Activated T-helper 17 cell treated with anti-CD3 and anti-CD28 coated beads, Interleukin-2, amount 50 U/mL, for 72 hours (primary cell): Measurements from ENCODE around the gene GNE. TPM values are rescaled to one million over a fixed set of nuclear protein-coding genes. Genes with fewer than 3 reads are reported as not detected.
"Not testable (repeated sequence)": the region's sequence is repeated elsewhere in the genome, so short reads cannot be mapped to it uniquely, and the experiment has no call there.

Experiments
- ATAC-seq: fragments of 150-1000 bp; cut with Tn5 transposase; replicated peaks from 2 replicates; pipeline ENCODE4 v1.10.0; 2021; ENCODE audit warnings: mild to moderate bottlenecking, moderate library complexity
- H3K27ac Mint-ChIP-seq: one replicate; pipeline ENCODE4 v1.8.0; 2022; ENCODE audit warnings: mixed read lengths
- H3K27me3 Mint-ChIP-seq: one replicate; pipeline ENCODE4 v1.8.0; 2022; ENCODE audit warnings: mixed read lengths
- H3K36me3 Mint-ChIP-seq: one replicate; pipeline ENCODE4 v1.8.0; 2022; ENCODE audit warnings: low read depth, mild to moderate bottlenecking, mixed read lengths
- H3K4me1 Mint-ChIP-seq: one replicate; pipeline ENCODE4 v1.8.0; 2022; ENCODE audit warnings: mixed read lengths
- H3K4me3 Mint-ChIP-seq: one replicate; pipeline ENCODE4 v1.8.0; 2022; ENCODE audit warnings: mild to moderate bottlenecking, mixed read lengths
- H3K9me3 Mint-ChIP-seq: one replicate; pipeline ENCODE4 v1.8.0; 2022; ENCODE audit warnings: mixed read lengths
- total RNA-seq, 2 donors: library from RNA; stranded (reverse); gene quantifications; one replicate each; pipeline ENCODE4 v1.2.3, GENCODE V29; 2022

GNE gene, protein sequence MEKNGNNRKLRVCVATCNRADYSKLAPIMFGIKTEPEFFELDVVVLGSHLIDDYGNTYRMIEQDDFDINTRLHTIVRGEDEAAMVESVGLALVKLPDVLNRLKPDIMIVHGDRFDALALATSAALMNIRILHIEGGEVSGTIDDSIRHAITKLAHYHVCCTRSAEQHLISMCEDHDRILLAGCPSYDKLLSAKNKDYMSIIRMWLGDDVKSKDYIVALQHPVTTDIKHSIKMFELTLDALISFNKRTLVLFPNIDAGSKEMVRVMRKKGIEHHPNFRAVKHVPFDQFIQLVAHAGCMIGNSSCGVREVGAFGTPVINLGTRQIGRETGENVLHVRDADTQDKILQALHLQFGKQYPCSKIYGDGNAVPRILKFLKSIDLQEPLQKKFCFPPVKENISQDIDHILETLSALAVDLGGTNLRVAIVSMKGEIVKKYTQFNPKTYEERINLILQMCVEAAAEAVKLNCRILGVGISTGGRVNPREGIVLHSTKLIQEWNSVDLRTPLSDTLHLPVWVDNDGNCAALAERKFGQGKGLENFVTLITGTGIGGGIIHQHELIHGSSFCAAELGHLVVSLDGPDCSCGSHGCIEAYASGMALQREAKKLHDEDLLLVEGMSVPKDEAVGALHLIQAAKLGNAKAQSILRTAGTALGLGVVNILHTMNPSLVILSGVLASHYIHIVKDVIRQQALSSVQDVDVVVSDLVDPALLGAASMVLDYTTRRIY
- total RNA-seq: 10 to 100 TPM; 19.3 to 19.6 TPM

DNA sequence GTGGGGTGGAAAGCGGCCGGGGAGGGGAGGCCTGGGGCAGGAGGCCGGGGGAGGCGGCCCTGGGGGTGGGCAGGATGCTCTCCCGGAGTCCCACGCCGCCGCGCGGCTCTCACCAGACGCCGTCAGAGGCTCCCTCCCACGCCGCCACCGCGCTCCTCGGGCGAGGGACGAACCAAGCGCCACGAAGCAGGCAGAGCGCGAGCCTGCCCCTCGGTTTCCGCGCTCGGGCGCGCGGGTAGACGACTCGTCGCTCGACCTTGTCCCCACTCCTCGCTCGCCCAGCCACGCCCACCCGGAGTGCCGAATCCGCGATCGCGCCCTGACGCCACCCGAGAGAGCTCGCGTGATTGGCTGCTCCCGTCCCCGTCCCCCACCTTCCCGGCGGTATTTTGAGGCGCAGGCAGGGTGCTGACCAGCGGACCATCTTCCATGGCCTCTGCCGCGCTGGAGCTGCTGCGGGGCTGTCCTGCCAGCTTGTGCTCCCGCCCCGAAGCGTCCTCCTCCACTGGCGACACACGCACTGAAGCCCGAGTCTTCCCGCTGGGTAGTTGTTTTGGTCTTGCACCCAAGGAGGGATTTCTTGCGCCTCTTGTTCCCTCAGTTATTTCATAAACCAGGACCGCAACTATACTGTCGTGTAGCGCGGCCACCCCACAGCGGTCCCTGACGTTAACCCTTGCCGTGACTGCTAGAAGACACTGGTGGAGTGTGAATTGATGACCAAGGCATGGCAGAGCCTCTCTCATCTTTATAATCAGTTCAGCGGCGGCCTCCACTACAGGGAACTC lies at the start of gene GNE:
Gene GNE (minus strand): TSS at position 241 of the 788 bp plus-strand sequence. CDS start 9,093 bp downstream, outside the sequence.
- H3K27me3 Mint-ChIP-seq: no peaks in the 10 kb centered on the region
- H3K4me1 Mint-ChIP-seq: no peaks in the 10 kb centered on the region
- no peaks in the 10 kb centered on the region for H3K9me3 Mint-ChIP-seq
- no peaks in the 10 kb centered on the region for H3K36me3 Mint-ChIP-seq
- peak within 1 kb of the TSS; percentile 98 for H3K4me3 Mint-ChIP-seq
- ATAC-seq: peak; percentile 91
- peak within 1 kb of the TSS; percentile 90 for H3K27ac Mint-ChIP-seq

DNA sequence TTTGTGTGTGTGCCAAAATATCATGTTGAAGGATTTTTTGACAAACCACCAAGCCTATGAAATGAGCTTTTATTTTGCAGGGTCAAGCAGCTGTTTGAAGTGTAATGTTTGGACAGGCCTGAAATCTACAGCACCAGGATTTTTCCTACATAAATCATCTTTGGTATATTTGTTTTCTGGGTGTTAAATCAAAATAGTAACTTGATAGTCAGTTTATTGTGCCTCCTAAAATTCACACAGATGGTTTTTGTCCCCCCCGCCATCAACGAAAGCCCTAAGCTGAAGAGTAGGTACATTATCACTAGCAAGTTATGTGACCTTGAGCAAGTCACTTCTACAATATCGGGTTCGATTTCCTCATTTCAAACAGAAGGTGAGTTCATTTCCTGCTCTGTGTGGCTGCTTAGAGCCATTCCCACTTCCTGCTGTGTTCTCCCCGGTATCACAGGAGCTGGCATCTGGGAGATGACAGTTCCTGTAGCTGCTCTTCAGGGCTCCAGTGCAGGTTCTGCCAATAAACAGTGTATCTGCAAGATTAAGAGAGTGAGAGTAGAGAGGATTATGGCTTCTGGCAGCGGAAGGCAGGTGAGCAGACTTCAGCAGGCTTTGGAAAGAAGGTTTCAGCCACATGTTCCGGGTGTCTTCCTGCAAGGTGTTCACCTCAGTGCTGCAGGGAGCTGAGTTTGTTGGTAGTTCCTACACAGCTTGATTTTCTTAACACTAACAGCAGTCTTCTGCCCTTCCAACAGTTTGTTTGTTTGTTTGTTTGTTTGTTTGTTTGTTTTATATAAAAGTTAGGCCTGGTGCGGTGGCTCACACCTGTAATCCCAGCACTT lies 48.4 kb upstream of the GNE start:
- peak; percentile 68 for ATAC-seq
- no peaks in the 10 kb centered on the region for H3K27me3 Mint-ChIP-seq
- peak overlapping the region; percentile 72 for H3K27ac Mint-ChIP-seq
- H3K36me3 Mint-ChIP-seq: no peaks in the 10 kb centered on the region
- H3K9me3 Mint-ChIP-seq: no peaks in the 10 kb centered on the region
- H3K4me1 Mint-ChIP-seq: peaks cover 6% of the 10 kb centered on the region
- H3K4me3 Mint-ChIP-seq: peak overlapping the region; percentile 27

DNA sequence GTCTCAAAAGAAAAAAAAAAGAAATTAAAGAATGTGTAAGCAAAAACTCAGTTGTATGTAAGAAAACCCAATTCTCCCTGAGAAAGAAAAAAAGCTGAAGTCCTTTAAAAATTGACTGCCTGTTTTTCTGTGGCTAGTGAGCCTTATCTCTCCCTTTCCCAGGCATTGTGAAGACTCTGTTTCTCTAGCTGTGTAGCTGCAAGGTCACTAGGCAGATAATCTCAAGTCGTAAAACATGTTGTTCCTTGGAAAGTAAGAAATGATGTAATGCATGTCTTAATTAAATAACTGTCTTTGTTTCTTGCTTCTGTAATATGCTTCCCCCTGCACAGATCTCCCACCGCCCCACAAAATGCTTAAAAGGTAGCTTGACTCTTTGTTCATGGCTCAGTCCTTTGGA lies 46.1 kb upstream of the GNE start:
- H3K27me3 Mint-ChIP-seq, H3K36me3 Mint-ChIP-seq, H3K27ac Mint-ChIP-seq: not testable (repeated sequence)

DNA sequence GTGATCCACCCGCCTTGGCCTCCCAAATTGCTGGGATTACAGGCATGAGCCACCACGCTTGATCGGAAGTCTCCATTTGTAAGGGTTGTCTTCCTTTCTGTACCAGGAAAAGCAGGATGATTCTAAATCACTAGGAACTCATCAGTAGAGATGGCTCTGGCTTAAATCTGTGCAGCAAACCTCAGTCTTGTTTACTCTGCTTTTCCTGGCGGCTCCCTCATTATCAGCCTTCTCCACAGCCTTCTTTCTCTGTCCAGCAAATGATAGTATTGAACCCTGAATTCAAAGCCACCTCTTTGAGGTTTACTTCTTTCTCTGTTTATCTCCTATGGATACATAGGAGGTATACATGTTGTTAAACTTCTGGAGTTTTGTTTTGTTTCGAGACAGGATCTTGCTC lies 43.0 kb upstream of the GNE start:
- ATAC-seq: no peak
- Mint-ChIP-seq H3K27ac (peak overlapping the region; percentile 33), H3K9me3 (no peaks in the 10 kb centered on the region), H3K4me3 (no peak overlapping the region), H3K27me3 (no peaks in the 10 kb centered on the region), H3K36me3 (no peaks in the 10 kb centered on the region), H3K4me1 (no peaks in the 10 kb centered on the region)

More for the DNA sequence above, 46.1 kb upstream of the GNE start:
- not testable (repeated sequence) for ATAC-seq, H3K4me3 Mint-ChIP-seq, H3K4me1 Mint-ChIP-seq, H3K9me3 Mint-ChIP-seq

DNA sequence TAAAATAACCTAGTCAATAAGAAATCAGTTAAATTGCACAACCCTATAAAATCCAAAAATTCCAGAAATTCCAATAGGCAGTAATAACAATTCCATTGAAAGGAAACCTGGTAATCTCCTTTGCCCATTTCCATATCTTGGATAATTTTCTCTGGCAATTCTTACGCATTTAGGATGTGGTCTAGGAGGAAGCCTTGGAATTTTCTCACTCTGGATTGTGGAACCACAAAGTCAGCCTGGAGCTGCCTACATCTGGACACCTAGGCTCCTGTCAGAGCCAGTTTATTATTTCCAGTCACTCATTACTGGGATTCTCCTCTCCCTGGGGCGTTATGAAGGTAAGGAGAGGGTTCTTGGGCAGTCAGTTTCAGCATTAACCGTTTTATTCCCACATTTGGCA lies 40.3 kb upstream of the GNE start:
- H3K27ac Mint-ChIP-seq: no peak overlapping the region
- ATAC-seq: no peak
- H3K4me1 Mint-ChIP-seq: no peaks in the 10 kb centered on the region
- H3K27me3 Mint-ChIP-seq: no peaks in the 10 kb centered on the region
- no peaks in the 10 kb centered on the region for H3K9me3 Mint-ChIP-seq
- no peak overlapping the region for H3K4me3 Mint-ChIP-seq
- H3K36me3 Mint-ChIP-seq: no peaks in the 10 kb centered on the region

DNA sequence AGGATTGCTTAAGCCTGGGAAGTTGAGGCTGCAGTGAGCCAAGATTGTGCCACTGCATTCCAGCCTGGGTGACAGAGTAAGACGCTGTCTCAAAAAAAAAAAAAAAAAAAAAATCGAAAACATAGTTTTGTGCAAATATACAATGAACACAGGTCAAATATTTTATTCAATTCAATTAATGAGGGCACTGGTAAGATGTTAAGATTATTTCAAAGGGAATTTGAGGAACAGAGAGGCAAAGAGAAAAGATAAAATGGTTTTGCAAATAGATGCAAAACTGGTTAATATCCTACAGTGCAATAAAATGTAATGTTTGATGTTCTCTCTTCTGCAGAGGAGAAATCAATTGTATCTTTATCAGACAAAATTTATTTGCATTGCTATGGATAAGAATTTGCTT lies 39.5 kb upstream of the GNE start:
- Mint-ChIP-seq H3K27ac (no peak overlapping the region), H3K9me3 (no peaks in the 10 kb centered on the region), H3K4me1 (no peaks in the 10 kb centered on the region)

DNA sequence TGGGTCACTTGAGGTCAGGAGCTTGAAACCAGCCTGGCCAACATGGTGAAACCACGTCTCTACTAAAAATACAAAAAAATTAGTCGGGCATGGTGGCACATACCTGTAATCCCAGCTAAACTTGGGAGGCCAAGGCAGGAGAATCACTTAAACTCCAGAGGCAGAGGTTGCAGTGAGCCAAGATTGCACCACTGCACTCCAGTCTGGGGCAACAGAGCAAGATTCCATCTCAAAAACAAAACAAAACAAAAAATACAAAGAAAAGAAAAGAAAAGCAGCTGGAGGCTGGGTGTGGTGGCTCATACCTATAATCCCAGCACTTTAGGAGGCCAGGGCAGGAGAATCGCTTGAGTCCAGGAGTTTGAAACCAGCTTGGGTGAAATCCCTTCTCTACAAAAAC lies 36.7 kb upstream of the GNE start:
- H3K4me3 Mint-ChIP-seq, H3K9me3 Mint-ChIP-seq, ATAC-seq, H3K36me3 Mint-ChIP-seq, H3K27me3 Mint-ChIP-seq, H3K27ac Mint-ChIP-seq, H3K4me1 Mint-ChIP-seq: not testable (repeated sequence)

More for the DNA sequence above, 39.5 kb upstream of the GNE start:
- Mint-ChIP-seq H3K36me3 (no peaks in the 10 kb centered on the region), H3K4me3 (no peak overlapping the region), H3K27me3 (no peaks in the 10 kb centered on the region)
- no peak for ATAC-seq

DNA sequence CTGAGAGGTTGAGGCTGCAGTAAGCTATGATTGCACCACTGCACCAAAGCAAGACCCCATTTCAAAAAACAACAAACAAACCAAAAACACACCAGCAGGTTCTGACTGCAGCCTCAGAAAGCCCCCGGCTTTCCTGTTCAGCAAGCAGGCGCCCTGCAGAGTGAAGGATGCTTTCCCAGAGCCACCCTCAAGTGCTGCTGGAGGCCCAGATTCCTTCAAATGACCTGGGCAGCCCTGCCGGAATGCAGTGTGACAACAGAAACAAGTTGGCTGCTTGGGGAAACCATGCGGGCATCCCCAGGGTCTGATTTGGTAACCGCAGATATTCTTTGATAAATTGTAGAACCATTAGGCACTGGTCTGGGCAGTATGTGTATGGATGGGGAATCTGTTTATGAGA lies 35.7 kb upstream of the GNE start:
- no peaks in the 10 kb centered on the region for H3K9me3 Mint-ChIP-seq
- H3K36me3 Mint-ChIP-seq: no peaks in the 10 kb centered on the region
- no peaks in the 10 kb centered on the region for H3K27me3 Mint-ChIP-seq
- H3K4me3 Mint-ChIP-seq: no peak overlapping the region
- H3K4me1 Mint-ChIP-seq: no peaks in the 10 kb centered on the region
- ATAC-seq: no peak
- H3K27ac Mint-ChIP-seq: no peak overlapping the region

DNA sequence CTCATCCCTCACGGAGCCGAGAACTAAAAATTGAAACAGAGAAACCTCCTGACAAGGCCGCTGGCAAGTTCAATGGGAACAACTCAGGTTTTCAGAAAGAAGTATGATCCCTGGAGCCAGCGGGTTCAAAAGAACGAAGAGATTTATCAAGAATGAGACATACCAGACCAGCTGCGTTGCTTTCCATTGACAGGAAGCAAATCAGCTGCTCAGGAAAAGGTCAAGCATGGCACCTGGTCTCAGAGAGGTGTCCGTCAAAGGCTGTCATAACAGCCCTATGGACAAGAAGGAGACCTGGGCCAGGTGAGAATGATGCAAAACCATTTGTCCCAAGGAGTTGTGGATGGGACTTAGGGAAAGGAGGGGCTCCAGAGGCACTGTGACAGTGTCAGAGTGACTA lies 34.9 kb upstream of the GNE start:
- Mint-ChIP-seq H3K4me1 (no peaks in the 10 kb centered on the region), H3K36me3 (no peaks in the 10 kb centered on the region), H3K4me3 (no peak overlapping the region), H3K27ac (no peak overlapping the region), H3K9me3 (no peaks in the 10 kb centered on the region), H3K27me3 (no peaks in the 10 kb centered on the region)
- ATAC-seq: no peak

DNA sequence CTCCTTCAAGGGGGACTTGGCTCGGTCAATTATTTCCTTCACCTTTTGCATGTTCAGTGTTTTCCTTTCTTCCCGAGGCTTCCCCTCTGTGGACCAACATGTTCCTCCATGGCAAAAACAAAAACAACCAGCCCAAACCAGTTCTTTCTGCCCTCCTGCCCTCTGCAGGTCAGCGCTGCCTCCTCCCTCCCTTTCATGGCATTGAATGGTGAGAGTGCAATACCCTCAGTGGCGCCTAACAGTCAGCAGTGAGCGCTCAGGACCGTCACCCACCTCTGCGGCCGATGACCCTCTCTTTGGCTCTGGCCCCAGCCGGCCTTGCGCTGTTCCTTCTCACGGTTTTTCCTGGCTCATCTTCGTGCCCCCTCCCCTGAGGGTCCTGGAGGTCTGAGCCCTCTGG lies 34.4 kb upstream of the GNE start:
- no peak for ATAC-seq
- Mint-ChIP-seq H3K27me3 (no peaks in the 10 kb centered on the region), H3K4me1 (no peaks in the 10 kb centered on the region), H3K27ac (no peak overlapping the region), H3K9me3 (no peaks in the 10 kb centered on the region), H3K36me3 (no peaks in the 10 kb centered on the region), H3K4me3 (no peak overlapping the region)

DNA sequence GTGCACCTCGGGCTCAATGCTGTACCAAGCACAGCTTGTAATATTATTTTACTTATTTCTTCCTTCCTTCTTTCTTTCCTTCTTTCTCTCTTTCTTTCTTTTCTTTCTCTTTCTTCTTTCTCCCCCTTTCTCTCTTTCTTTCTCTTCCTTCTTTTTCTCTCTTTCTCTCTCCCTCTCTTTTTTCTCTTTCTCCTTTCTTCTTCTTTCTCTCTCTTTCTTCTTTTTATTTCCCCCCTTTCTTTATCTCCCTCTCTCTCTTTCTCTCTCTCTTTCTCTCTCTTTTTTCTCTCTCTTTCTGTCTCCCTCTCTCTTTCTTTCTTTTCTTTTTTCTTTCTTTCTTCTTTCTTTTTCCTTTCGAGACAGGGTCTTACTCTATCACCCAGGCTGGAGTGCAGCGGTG lies 32.7 kb upstream of the GNE start:
- Mint-ChIP-seq H3K36me3 (no peaks in the 10 kb centered on the region), H3K27me3 (no peaks in the 10 kb centered on the region), H3K27ac (no peak overlapping the region), H3K4me3 (no peak overlapping the region), H3K9me3 (no peaks in the 10 kb centered on the region), H3K4me1 (no peaks in the 10 kb centered on the region)
- ATAC-seq: no peak

DNA sequence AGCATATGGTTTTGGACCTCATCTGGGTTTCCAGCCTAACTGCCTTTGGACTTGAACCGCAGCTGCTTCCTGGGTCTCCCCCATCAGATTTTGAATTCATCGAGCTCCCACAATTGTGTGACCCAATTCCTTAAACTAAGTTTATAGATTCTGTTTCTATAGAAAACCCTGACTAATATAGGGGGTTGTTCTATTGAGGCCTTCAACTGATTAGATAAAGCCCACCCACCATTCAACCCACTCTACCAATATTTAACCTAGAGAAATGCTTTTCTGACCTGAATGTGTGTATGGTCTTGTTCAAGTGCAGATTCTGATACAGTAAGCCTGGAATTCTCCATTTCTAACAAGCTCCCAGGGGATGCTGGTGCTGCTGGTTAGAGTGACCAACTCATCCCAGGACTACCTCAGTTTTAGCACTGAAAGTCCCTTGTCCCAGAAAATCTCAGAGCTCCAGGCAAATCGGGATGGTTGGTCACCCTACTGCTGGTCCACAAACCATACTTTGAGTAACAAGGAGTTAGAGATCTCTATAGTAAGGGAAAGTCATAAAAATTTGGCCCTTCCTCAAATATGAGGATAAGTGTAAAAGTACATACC lies 31.7 kb upstream of the GNE start:
- Mint-ChIP-seq H3K9me3 (no peaks in the 10 kb centered on the region), H3K36me3 (no peaks in the 10 kb centered on the region), H3K4me3 (no peak overlapping the region), H3K27me3 (no peaks in the 10 kb centered on the region), H3K4me1 (no peaks in the 10 kb centered on the region), H3K27ac (no peak overlapping the region)
- no peak for ATAC-seq

DNA sequence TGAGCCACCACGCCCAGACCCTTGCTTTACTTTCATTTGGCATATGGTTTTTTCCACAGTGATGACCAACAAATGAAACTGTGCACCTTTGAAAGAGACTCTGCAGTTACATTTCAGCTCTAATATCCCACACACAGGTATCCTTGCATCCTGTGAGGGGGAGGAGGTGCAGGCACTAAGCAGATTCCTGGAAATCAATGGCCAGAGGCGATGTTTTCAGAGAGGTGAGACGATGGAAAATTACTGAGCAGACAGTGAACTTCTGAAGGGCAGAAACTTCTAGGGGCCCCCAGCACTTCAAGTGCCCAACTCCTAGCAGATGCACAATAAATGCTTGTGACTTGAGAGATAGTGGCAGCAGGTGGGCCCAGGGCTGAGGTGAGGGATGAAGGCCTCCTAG lies 29.8 kb upstream of the GNE start:
- H3K27ac Mint-ChIP-seq: no peak overlapping the region
- H3K4me3 Mint-ChIP-seq: no peak overlapping the region
- no peaks in the 10 kb centered on the region for H3K27me3 Mint-ChIP-seq
- no peaks in the 10 kb centered on the region for H3K9me3 Mint-ChIP-seq
- no peak for ATAC-seq
- H3K36me3 Mint-ChIP-seq: no peaks in the 10 kb centered on the region
- no peaks in the 10 kb centered on the region for H3K4me1 Mint-ChIP-seq

DNA sequence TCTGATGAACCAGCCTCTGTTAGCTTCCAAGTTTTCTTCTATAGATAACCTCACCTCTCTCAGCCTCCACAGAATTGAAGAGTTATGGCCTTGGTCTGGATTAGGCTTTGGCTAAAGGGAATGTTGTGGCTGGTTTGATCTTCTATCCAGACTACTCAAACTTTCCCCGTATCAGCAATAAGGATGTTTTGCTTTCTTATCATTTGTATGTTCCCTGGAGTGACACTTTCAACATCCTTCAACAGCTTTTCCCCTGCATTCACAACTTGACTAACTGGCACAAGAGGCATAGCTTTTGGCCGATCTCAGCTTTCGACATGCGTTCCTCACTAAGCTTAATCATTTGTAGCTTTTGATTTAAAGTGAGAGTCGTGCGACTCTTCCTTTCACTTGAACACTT lies 28.1 kb upstream of the GNE start:
- no peak for ATAC-seq
- Mint-ChIP-seq H3K36me3 (no peaks in the 10 kb centered on the region), H3K9me3 (no peaks in the 10 kb centered on the region), H3K4me3 (no peak overlapping the region), H3K4me1 (no peaks in the 10 kb centered on the region), H3K27ac (no peak overlapping the region), H3K27me3 (no peaks in the 10 kb centered on the region)
